ENCODE data around the gene DPPA3.
A peak's percentile ranks its signal among the peaks of the same experiment; 100 is the strongest.

- TF ChIP-seq, protein P1, sequence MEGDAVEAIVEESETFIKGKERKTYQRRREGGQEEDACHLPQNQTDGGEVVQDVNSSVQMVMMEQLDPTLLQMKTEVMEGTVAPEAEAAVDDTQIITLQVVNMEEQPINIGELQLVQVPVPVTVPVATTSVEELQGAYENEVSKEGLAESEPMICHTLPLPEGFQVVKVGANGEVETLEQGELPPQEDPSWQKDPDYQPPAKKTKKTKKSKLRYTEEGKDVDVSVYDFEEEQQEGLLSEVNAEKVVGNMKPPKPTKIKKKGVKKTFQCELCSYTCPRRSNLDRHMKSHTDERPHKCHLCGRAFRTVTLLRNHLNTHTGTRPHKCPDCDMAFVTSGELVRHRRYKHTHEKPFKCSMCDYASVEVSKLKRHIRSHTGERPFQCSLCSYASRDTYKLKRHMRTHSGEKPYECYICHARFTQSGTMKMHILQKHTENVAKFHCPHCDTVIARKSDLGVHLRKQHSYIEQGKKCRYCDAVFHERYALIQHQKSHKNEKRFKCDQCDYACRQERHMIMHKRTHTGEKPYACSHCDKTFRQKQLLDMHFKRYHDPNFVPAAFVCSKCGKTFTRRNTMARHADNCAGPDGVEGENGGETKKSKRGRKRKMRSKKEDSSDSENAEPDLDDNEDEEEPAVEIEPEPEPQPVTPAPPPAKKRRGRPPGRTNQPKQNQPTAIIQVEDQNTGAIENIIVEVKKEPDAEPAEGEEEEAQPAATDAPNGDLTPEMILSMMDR (IDR thresholded peaks at IDR 0.05; ENCODE audit: low read length) = peak; percentile 24
- TF ChIP-seq EZH2 (optimal IDR thresholded peaks at IDR 0.05; ENCODE audit: low read depth, low read length) = no peak
- TF ChIP-seq EZH2phosphoT487 (IDR thresholded peaks at IDR 0.05; ENCODE audit: low read length) = no peak
These were observed 5.1 kb downstream of the DPPA3 start for GRCh38 chr12:7716381-7716780.
